Measurements from ENCODE around the gene VEGFC. TPM values are rescaled to one million over a fixed set of nuclear protein-coding genes. Genes with fewer than 3 reads are reported as not detected.

The VEGFC gene
- total RNA-seq, 1 experiment from 2014 or later = not detected

DNA sequence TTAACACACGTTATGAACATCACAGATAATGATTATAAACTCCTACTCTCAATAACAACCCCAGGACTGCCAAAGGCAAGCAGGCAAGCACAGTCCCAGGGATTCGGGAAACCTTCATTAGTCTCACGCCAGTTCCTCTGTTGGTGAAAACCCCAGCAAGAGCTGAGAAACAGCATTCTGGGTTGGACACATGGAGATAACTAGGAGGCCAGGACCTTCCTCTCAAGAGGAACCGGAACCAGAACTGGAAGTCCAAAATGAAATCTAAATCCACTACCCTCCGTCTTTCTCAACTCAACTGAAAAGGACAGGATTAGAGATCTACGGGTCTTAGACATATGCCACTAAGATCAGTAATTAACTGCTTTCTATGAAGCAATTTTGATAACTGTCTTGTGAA lies 3.8 kb downstream of the VEGFC start:
- Mint-ChIP-seq H3K9me3 (ENCODE audit: unreplicated experiment) (no peaks in the 10 kb centered on the region), H3K27ac (ENCODE audit: unreplicated experiment) (no peak overlapping the region), H3K36me3 (ENCODE audit: insufficient read depth, unreplicated experiment) (no peaks in the 10 kb centered on the region), H3K27me3 (ENCODE audit: insufficient read depth, unreplicated experiment) (peaks cover 2% of the 10 kb centered on the region), H3K4me1 (ENCODE audit: low read depth, unreplicated experiment) (no peaks in the 10 kb centered on the region), H3K4me3 (ENCODE audit: unreplicated experiment) (no peak overlapping the region)
- TF ChIP-seq, protein P1, sequence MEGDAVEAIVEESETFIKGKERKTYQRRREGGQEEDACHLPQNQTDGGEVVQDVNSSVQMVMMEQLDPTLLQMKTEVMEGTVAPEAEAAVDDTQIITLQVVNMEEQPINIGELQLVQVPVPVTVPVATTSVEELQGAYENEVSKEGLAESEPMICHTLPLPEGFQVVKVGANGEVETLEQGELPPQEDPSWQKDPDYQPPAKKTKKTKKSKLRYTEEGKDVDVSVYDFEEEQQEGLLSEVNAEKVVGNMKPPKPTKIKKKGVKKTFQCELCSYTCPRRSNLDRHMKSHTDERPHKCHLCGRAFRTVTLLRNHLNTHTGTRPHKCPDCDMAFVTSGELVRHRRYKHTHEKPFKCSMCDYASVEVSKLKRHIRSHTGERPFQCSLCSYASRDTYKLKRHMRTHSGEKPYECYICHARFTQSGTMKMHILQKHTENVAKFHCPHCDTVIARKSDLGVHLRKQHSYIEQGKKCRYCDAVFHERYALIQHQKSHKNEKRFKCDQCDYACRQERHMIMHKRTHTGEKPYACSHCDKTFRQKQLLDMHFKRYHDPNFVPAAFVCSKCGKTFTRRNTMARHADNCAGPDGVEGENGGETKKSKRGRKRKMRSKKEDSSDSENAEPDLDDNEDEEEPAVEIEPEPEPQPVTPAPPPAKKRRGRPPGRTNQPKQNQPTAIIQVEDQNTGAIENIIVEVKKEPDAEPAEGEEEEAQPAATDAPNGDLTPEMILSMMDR (IDR thresholded peaks at IDR 0.05; ENCODE audit: insufficient read depth in 1 of 2, low read depth in 1 of 2, low read length in 1 of 2, severe bottlenecking in 1 of 2, unreplicated experiment in 1 of 2) = no peak
- intact Hi-C loops (cut with micrococcal nuclease; ENCODE audit: unreplicated experiment) = no loop called here
- H3K4me3 ChIP-seq (ENCODE audit: low read depth, low read length) = no peak overlapping the region
- no peak for DNase-seq
- H3K4me1 ChIP-seq = no peaks in the 10 kb centered on the region
- POLR2A ChIA-PET = no interaction called here
- H3K27me3 ChIP-seq (replicated peaks; ENCODE audit: control insufficient read depth, insufficient read depth, low read length) = no peaks in the 10 kb centered on the region
- BruUV-seq (replicated peaks) = no TSS peak
- no peaks in the 10 kb centered on the region for H3K9me3 ChIP-seq
- CTCF ChIA-PET = no interaction called here
- no peaks in the 10 kb centered on the region for H3K36me3 ChIP-seq (ENCODE audit: control insufficient read depth, insufficient read depth, low read length)

DNA sequence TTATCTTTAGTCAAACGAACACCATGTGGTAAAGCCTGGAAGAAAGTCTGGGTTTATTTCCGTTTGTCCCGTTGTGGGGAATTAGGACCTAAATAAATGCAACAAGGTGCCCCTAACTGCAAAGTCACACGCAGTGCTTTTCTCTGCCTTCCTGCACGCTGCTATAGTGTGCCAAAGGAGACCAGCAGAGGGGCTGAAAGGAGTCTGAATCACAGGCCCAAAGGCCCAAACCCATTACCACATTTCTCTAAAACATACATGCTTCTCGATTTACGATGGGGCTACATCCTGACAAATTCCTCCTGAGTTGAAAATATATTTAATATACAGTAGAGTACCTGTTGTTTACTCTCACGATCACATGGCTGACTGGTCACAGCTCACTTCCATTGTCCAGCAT lies 4.5 kb downstream of the VEGFC start:
- no peaks in the 10 kb centered on the region for H3K4me1 ChIP-seq
- ChIA-PET CTCF (no interaction called here), POLR2A (no interaction called here)
- H3K27me3 ChIP-seq (replicated peaks; ENCODE audit: control insufficient read depth, insufficient read depth, low read length) = no peaks in the 10 kb centered on the region
- H3K4me3 Mint-ChIP-seq (ENCODE audit: unreplicated experiment) = no peak overlapping the region
- H3K4me3 ChIP-seq (ENCODE audit: low read depth, low read length) = no peak overlapping the region
- peaks cover 2% of the 10 kb centered on the region for H3K27me3 Mint-ChIP-seq (ENCODE audit: insufficient read depth, unreplicated experiment)
- no peaks in the 10 kb centered on the region for H3K36me3 Mint-ChIP-seq (ENCODE audit: insufficient read depth, unreplicated experiment)
- DNase-seq = no peak
- H3K9me3 ChIP-seq = no peaks in the 10 kb centered on the region
- TF ChIP-seq, protein P1 (IDR thresholded peaks at IDR 0.05; ENCODE audit: insufficient read depth in 1 of 2, low read depth in 1 of 2, low read length in 1 of 2, severe bottlenecking in 1 of 2, unreplicated experiment in 1 of 2) = no peak
- BruUV-seq (replicated peaks) = no TSS peak
- no peaks in the 10 kb centered on the region for H3K9me3 Mint-ChIP-seq (ENCODE audit: unreplicated experiment)
- intact Hi-C loops (cut with micrococcal nuclease; ENCODE audit: unreplicated experiment) = no loop called here
- H3K4me1 Mint-ChIP-seq (ENCODE audit: low read depth, unreplicated experiment) = no peaks in the 10 kb centered on the region
- no peaks in the 10 kb centered on the region for H3K36me3 ChIP-seq (ENCODE audit: control insufficient read depth, insufficient read depth, low read length)
- no peak overlapping the region for H3K27ac Mint-ChIP-seq (ENCODE audit: unreplicated experiment)

DNA sequence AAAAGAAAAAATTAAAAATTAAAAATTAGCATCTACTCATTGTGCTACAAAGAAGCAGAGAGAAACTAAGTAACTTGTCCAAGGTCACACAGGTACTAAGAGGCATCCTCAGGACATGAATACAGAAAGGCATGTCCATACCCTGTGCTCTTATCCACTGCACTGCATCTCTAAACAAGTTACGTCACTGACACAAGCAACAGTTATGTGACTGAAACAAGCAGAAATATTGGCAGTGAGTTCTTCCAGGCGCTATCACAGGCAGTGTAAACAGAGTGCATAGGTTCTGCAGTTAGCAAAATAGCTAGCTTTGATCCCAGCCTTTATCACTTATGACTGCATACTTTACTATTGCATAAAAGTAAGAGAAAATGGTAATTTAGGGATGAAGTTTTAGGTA lies 7.9 kb downstream of the VEGFC start:
- Histone ChIP-seq H3K4me1 (no peaks in the 10 kb centered on the region), H3K27me3 (replicated peaks; ENCODE audit: control insufficient read depth, insufficient read depth, low read length) (no peaks in the 10 kb centered on the region), H3K4me3 (ENCODE audit: low read depth, low read length) (no peak overlapping the region), H3K36me3 (ENCODE audit: control insufficient read depth, insufficient read depth, low read length) (no peaks in the 10 kb centered on the region), H3K9me3 (no peaks in the 10 kb centered on the region)
- intact Hi-C loops (cut with micrococcal nuclease; ENCODE audit: unreplicated experiment) = no loop called here
- BruUV-seq (replicated peaks) = no TSS peak
- CTCF ChIA-PET = no interaction called here
- Mint-ChIP-seq H3K9me3 (ENCODE audit: unreplicated experiment) (no peaks in the 10 kb centered on the region), H3K27ac (ENCODE audit: unreplicated experiment) (no peak overlapping the region), H3K4me1 (ENCODE audit: low read depth, unreplicated experiment) (no peaks in the 10 kb centered on the region), H3K27me3 (ENCODE audit: insufficient read depth, unreplicated experiment) (peaks cover 2% of the 10 kb centered on the region), H3K36me3 (ENCODE audit: insufficient read depth, unreplicated experiment) (no peaks in the 10 kb centered on the region), H3K4me3 (ENCODE audit: unreplicated experiment) (no peak overlapping the region)
- POLR2A ChIA-PET = no interaction called here
- no peak for DNase-seq
- TF ChIP-seq, protein P1 (IDR thresholded peaks at IDR 0.05; ENCODE audit: insufficient read depth in 1 of 2, low read depth in 1 of 2, low read length in 1 of 2, severe bottlenecking in 1 of 2, unreplicated experiment in 1 of 2) = no peak
